Measurements from ENCODE around the gene NEGR1. TPM values are rescaled to one million over a fixed set of nuclear protein-coding genes. Genes with fewer than 3 reads are reported as not detected.

The NEGR1 gene
- total RNA-seq, 1 experiment from 2014 or later = 4.1 TPM

GRCh38 chr1:72010094-72010431 lies 272.3 kb downstream of the NEGR1 start:
- no peak overlapping the region for H3K4me3 Mint-ChIP-seq (ENCODE audit: unreplicated experiment)
- H3K4me1 Mint-ChIP-seq (ENCODE audit: insufficient read depth, unreplicated experiment) = no peaks in the 10 kb centered on the region
- no peaks in the 10 kb centered on the region for H3K36me3 Mint-ChIP-seq (ENCODE audit: insufficient read depth, unreplicated experiment)
- TF ChIP-seq CTCF (IDR thresholded peaks at IDR 0.05; ENCODE audit: unreplicated experiment) = no peak
- no peaks in the 10 kb centered on the region for H3K27me3 Mint-ChIP-seq (ENCODE audit: insufficient read depth, unreplicated experiment)
- POLR2A ChIA-PET = interaction anchor here (1.1 kb wide), 1 partner anchor 10 kb away, joined by 3 read pairs; no protein-coding TSS in a partner anchor
- H3K9me3 Mint-ChIP-seq (ENCODE audit: unreplicated experiment) = no peaks in the 10 kb centered on the region
- DNase-seq (ENCODE audit: unreplicated experiment) = no peak
- intact Hi-C loops (cut with micrococcal nuclease) = no loop called here
- CTCF ChIA-PET = interaction anchor here (0.7 kb wide), 1 partner anchor 14 kb away, joined by 3 read pairs; no protein-coding TSS in a partner anchor
- BruUV-seq (replicated peaks) = no TSS peak
- no peak overlapping the region for H3K27ac Mint-ChIP-seq (ENCODE audit: low read depth, unreplicated experiment)

- DNase-seq (ENCODE audit: unreplicated experiment) = no peak
- CTCF ChIA-PET = interaction anchor here (0.7 kb wide), 1 partner anchor 15 kb away, joined by 3 read pairs; no protein-coding TSS in a partner anchor
- Mint-ChIP-seq H3K36me3 (ENCODE audit: insufficient read depth, unreplicated experiment) (no peaks in the 10 kb centered on the region), H3K4me3 (ENCODE audit: unreplicated experiment) (no peak overlapping the region), H3K27ac (ENCODE audit: low read depth, unreplicated experiment) (no peak overlapping the region), H3K9me3 (ENCODE audit: unreplicated experiment) (no peaks in the 10 kb centered on the region), H3K27me3 (ENCODE audit: insufficient read depth, unreplicated experiment) (no peaks in the 10 kb centered on the region), H3K4me1 (ENCODE audit: insufficient read depth, unreplicated experiment) (no peaks in the 10 kb centered on the region)
- intact Hi-C loops (cut with micrococcal nuclease) = no loop called here
- TF ChIP-seq CTCF (IDR thresholded peaks at IDR 0.05; ENCODE audit: unreplicated experiment) = no peak
- POLR2A ChIA-PET = interaction anchor here (1.1 kb wide), 1 partner anchor 9 kb away, joined by 3 read pairs; no protein-coding TSS in a partner anchor
- no TSS peak for BruUV-seq (replicated peaks)
Measured at GRCh38 chr1:72009173-72010093, 272.9 kb downstream of the NEGR1 start.

- no peaks in the 10 kb centered on the region for H3K36me3 Mint-ChIP-seq (ENCODE audit: insufficient read depth, unreplicated experiment)
- DNase-seq (ENCODE audit: unreplicated experiment) = no peak
- no peaks in the 10 kb centered on the region for H3K27me3 Mint-ChIP-seq (ENCODE audit: insufficient read depth, unreplicated experiment)
- no TSS peak for BruUV-seq (replicated peaks)
- no peak for TF ChIP-seq CTCF (IDR thresholded peaks at IDR 0.05; ENCODE audit: unreplicated experiment)
- CTCF ChIA-PET = no interaction called here
- intact Hi-C loops (cut with micrococcal nuclease) = no loop called here
- no peak overlapping the region for H3K4me3 Mint-ChIP-seq (ENCODE audit: unreplicated experiment)
- H3K27ac Mint-ChIP-seq (ENCODE audit: low read depth, unreplicated experiment) = no peak overlapping the region
- H3K9me3 Mint-ChIP-seq (ENCODE audit: unreplicated experiment) = no peaks in the 10 kb centered on the region
- no peaks in the 10 kb centered on the region for H3K4me1 Mint-ChIP-seq (ENCODE audit: insufficient read depth, unreplicated experiment)
- POLR2A ChIA-PET = no interaction called here
Measured at GRCh38 chr1:72007312-72007711, 275.0 kb downstream of the NEGR1 start.

- Mint-ChIP-seq H3K9me3 (ENCODE audit: unreplicated experiment) (no peaks in the 10 kb centered on the region), H3K27me3 (ENCODE audit: insufficient read depth, unreplicated experiment) (no peaks in the 10 kb centered on the region), H3K4me3 (ENCODE audit: unreplicated experiment) (no peak overlapping the region), H3K4me1 (ENCODE audit: insufficient read depth, unreplicated experiment) (no peaks in the 10 kb centered on the region), H3K36me3 (ENCODE audit: insufficient read depth, unreplicated experiment) (no peaks in the 10 kb centered on the region), H3K27ac (ENCODE audit: low read depth, unreplicated experiment) (no peak overlapping the region)
- CTCF ChIA-PET = no interaction called here
- POLR2A ChIA-PET = no interaction called here
- no peak for TF ChIP-seq CTCF (IDR thresholded peaks at IDR 0.05; ENCODE audit: unreplicated experiment)
- no TSS peak for BruUV-seq (replicated peaks)
- no peak for DNase-seq (ENCODE audit: unreplicated experiment)
- intact Hi-C loops (cut with micrococcal nuclease) = no loop called here
Measured at GRCh38 chr1:72006092-72006491, 276.2 kb downstream of the NEGR1 start.
